Activated CD4-positive, alpha-beta T cell treated with anti-CD3 and anti-CD28 coated beads, Interleukin-2, amount 50 U/mL, for 4 hours (primary cell): ENCODE results near the gene EHF.
A peak's percentile ranks its signal among the peaks of the same experiment; 100 is the strongest.

ENCODE experiments used
- DNase-seq, 2 experiments: peaks; one replicate each; pipeline ENCODE4 v3.0.0-alpha.2; 2020

Gene EHF

GRCh38 chr11:34647131-34647530 lies 26.2 kb downstream of the EHF start:
- no peak for DNase-seq

- DNase-seq, result no peak
These were observed 26.6 kb downstream of the EHF start for GRCh38 chr11:34647532-34647931.

DNA sequence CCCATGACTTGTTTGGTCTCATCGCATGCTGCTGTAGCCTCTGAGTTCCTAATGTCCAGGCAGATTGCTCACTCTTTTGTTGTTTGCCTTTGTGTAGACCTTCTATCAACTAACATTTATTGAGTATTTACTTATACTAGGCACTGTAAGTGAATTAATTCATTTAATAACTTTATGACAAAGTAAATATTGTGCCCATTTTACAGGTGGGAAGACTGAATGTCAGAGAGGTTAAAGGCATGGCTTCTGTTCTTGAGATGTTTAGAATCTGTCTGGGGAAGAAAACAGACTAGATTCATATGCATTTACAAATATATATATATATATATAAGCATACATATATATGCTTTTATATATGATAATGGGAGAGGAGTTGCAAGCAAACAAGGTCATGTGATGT lies 27.1 kb downstream of the EHF start:
- DNase-seq, result no peak

GRCh38 chr11:34649597-34649996 lies 28.7 kb downstream of the EHF start:
- DNase-seq, result no peak

DNA sequence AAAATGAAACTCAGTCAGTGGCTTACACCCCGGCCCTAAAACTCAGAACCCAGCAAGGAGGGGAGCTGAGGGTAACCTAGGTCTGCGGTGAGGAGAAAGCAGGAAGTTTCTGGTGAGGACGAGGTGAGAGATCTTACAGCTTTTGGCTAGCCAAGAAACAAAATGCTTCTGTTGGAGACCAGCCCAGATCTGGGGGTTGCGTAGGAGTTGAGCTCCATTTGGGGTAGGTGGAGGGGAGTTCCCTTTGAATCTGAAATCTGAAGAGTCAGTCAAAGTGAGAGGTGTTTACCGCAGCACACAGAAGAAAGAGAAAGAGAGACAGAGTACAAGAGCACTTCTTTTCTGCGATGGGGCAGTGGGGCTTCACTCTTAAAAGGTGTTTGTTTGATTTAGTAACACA lies 29.6 kb downstream of the EHF start:
- peak; percentile 60 to 68 for DNase-seq

DNA sequence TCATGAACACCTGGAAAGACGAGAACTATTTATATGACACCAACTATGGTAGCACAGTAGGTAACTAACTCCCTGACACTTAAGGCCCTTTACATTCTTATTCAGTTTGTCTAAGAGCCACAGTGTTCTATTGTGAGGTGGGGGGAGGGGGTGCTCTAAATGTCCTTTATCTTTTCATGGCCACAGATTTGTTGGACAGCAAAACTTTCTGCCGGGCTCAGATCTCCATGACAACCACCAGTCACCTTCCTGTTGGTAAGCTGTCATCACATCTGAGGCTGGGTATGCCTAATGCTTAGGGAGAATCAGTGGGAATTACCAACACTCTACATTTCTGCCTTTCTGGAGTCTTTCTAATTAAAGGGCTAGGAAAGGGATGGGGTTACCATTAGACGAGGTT lies 30.7 kb downstream of the EHF start:
- DNase-seq, result no peak

GRCh38 chr11:34652191-34652973 lies 31.5 kb downstream of the EHF start:
- DNase-seq, result no peak

DNA sequence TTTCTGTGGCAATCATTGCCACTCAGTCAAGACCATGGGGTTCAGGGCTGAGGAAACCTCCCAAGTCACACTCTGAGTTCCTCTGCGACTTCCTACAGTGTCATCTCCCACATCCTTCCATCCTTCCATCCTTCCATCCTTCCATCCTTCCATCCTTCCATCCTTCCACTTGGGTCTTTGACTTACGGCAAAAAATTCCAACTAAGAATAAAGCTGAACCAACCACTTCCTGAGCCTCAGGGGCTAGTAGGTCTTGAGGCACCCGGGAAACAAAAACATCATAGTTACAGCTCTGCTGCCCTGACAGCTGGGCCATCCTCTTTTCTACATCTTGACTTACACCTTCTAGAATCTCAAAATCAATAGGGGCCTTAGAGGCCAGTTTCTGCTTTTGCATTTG lies 32.1 kb downstream of the EHF start:
- DNase-seq, result no peak

DNA sequence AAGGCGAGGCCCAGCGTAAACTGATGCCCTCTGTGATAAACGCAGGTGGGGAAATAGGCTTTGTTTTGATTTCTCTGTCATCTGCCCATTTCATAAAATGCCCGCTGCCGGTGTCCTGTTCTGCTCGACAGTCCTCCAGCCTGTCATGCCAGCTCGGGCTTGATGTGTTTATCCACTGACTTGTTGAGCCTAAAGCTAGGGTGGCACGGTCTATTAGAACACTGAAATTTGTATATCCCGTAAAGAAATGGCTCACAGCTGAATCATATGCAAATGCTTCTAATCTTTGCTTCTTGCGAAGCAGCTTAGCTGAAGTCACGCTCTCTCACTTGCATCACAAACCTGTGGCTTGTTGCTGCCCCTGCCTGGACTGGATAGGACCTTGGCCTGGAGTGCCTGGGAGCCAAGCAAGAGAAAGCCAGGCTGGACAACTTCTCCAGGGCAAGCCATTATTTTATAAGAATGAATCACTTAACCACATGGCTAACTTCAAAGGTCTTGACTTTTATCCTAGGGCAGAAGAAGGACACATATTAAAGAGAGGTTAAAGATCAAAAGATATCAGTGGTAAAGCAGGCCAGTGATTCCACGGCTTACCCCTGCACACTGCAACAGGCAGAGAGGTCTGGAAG lies 33.1 kb downstream of the EHF start:
- no peak for DNase-seq

DNA sequence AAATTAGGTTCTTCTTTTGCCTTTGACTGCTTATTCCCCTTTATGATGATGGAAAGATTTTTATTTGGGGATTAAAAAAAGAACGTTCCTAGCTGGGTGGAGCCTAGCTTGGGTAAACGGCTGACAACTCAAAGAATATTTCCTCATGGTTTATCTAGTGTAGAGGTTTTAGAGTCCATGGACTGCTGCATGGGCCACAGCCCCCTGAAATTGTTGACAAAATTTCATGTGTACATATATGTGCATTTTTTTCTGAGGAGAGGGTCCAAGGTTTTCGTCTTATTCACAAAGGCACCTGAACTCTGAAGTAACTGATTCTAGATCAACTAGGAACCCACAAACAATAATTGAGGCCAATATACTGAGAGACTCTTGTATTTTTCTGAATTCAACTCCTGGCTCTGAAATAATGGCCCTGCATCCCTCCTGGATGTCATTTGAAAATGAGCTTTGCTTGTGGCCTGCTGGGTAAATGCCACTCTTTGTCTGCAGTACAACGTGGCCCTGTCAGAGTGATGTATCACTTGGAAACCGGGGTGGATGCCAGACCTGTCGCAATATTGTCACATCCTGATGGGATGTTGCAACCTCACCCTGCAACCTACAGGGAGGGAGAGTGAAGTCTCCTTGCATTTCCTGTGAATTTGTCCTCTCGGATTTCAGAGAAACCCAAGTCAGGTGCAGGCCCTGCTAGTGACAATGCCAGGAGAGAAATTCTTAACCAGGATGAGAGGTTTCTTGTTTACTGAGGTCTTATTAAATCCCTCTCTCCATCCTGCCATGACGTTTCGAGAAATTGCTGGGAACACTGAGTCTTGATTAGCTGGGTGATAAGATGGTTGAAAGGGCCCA lies 33.8 kb downstream of the EHF start:
- DNase-seq, result no peak

GRCh38 chr11:34655335-34656008 lies 34.6 kb downstream of the EHF start:
- no peak for DNase-seq

DNA sequence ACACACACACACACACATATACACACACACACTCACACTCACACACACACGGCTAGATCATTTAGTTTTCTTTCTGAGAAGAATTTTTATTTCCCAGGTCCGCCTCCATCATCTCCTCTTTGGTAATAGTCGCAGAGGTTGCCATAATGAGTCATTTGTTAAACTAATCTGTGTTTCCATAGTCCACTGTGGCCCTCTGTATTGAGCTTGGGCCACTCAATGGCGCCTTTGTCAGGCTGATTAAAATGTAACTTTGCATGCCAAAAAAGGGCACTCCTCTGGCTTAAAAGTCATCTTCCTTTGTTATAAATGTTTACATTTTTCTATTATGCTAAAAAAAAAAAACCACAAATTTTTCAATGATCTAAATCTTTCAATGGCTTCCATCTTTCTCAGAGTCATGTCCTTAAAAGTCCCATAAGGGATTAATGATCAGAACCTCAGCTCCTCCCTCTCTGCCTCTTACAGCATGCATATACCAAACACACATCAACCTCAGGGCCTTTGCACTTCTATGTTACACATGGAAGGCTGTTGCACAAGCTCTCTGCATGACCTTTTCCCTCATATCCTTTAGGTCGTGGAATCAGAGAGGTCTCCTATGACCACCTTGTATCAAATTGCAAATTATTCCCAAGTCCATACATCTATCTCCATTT lies 35.3 kb downstream of the EHF start:
- DNase-seq, result no peak

DNA sequence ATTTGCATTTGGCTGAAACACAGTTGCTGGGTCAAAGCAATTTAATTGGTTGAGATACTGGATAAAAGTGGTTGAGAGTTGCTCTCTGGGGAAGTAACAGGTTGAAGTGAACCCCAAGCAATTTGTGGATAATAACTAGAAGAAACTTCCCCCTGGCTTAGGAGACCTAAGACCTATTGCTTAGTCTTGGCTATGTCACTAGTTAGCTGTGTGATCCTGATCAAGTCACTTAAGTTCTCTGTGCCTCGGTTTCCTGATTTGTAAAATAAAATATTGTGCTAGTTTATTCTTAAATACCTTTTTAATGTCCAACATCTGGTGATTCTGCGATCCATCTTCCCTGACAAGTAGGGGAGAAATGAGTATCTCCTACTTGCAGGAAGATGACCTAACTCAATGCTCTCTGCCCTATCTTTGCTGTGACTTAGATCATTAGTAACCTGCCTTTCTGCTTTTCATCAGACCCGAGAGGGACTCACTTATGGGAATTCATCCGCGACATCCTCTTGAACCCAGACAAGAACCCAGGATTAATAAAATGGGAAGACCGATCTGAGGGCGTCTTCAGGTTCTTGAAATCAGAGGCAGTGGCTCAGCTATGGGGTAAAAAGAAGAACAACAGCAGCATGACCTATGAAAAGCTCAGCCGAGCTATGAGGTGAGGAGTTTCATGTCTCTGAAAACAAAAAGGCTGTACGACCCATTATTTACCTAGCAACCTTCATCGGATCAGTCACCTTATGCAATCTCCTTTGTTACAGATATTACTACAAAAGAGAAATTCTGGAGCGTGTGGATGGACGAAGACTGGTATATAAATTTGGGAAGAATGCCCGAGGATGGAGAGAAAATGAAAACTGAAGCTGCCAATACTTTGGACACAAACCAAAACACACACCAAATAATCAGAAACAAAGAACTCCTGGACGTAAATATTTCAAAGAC lies 37.5 kb downstream of the EHF start:
- no peak for DNase-seq

DNA sequence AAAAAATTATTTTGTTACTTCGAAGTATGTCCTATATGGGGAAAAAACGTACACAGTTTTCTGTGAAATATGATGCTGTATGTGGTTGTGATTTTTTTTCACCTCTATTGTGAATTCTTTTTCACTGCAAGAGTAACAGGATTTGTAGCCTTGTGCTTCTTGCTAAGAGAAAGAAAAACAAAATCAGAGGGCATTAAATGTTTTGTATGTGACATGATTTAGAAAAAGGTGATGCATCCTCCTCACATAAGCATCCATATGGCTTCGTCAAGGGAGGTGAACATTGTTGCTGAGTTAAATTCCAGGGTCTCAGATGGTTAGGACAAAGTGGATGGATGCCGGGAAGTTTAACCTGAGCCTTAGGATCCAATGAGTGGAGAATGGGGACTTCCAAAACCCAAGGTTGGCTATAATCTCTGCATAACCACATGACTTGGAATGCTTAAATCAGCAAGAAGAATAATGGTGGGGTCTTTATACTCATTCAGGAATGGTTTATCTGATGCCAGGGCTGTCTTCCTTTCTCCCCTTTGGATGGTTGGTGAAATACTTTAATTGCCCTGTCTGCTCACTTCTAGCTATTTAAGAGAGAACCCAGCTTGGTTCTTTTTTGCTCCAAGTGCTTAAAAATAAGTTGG lies 38.3 kb downstream of the EHF start:
- no peak for DNase-seq

DNA sequence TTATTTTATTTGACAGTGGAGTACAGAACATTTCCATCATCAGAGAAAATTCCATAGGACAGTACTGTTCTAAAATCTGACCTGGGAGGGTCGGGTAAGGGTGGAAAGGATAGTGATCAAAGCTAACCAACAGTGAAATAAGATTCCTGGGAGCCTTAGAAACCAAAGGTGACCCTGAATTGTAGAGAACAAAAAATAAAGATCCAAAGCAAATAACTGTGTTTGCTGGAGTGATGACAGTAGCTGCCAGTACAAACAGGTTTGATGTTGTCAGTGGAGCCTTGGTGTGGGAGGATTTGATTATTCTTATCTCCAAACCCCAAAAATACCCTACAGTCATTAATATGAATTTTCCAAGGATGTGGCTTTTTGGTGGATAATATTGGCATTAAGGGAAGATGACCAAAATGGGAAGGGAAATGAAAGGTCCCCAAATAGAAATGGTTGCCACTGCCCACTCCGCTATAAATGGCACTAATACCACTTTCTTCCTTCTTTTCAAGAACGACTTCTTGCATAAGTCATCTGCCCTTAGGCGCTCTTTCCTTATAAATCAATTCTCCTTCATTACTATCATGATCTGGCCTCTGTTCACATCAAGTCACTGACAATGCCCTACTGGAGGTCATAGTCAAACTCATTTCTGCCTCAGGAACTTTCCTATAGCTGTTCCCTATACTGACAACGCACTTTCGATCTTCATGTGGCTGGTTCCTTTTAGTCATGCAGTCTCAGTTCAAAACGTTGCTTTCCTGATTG lies 44.4 kb downstream of the EHF start:
- no peak for DNase-seq

DNA sequence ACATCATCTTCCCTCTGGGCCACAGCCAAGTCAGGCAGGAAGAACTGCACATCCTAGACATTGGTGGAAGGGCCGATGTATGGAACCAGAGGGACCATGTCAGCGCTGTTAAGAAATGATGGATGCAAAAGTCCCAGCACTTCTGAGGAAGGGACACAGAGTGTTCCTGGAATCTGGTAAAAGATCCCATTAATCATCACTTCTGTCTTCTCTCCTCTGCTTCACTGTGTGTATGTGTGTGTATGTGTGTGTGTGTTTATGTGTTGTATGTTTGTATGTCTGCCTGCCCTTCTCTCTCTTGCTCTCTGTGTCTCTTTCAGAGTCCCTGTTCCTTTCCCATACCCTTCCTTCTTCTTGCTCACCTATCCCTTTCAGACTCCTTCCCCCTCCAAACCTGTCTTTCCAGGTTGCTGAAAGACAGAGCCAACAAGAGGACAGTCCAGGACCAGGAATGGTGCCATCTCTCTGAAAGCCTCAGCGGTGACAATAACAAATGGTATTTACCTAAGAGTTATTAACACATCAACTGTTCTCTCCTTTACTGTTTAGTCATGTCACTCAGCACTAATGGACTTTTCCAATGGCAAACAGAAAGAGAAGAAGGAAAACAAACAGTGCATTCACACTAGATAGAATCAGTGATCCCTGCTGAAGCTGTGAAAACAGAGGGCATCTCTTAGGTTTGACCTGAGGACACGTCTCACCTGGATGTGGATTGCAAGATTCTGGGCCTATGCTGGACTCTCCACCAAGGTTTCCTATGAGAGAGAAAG lies 47.1 kb downstream of the EHF start:
- no peak for DNase-seq

GRCh38 chr11:34668583-34669053 lies 47.7 kb downstream of the EHF start:
- DNase-seq, result no peak

DNA sequence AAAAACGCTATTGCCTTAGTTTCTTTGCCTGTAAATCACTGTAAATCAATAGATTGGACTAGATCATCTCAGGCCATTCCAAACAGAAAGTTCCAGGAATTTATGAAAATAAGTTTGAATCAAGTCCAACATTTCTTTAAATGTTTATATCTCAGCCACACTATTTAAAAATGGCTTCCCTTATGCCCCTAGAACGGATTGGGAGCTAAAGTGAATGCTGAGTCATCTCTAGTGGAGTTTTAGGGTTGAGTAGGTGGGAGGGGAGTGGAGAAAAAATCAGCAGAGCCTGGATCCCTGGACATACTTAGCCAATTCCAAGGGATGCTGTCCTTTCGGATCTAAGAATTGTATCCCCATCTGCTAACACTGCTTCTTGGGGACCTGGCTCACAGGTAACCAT lies 48.6 kb downstream of the EHF start:
- DNase-seq, result no peak

DNA sequence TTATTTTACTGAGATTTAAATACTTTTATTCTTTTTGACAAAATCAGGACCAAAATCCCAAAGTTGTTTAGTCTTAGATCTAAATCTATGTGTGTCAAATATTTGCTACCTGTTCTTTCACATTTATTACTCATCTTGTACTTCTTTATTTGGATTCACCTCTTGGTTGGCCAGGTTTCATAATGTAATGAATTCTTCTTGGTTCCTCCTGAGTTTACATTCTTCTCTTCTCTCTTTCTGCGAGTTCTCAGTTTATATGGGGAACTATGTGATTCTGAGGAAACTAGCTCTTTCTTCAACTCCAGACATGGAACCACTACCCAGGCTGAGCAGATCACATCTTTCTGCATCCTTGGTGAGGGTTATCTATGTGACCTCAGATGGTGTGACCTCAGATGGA lies 50.2 kb downstream of the EHF start:
- no peak for DNase-seq
